ENCODE results near the gene UVSSA.
A peak's percentile ranks its signal among the peaks of the same experiment; 100 is the strongest.

Gene UVSSA

DNA sequence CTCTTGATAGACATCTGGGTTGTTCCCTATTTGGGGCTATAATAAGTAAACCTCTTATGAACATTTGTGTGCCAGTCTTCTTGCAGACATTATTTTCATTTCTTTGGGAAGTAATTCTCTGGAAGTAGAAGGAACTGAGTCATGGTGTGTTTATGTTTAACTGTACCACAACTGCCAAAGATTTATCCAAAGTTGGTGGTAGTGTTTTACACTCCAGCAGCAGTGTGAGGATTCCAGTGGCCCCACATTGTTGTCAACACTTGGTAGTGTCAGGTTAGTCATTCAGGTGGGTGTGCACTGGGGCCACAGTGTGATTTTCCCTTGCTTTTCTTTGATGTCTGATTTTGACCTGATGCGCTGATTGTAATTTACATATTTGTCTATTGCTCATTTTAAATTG, 5.0 kb upstream of the UVSSA start:
- H3K36me3 ChIP-seq (ENCODE audit: insufficient read depth, insufficient read length, low read length): peaks cover 51% of the 10 kb centered on the region
- no peak for DNase-seq (ENCODE audit: low read depth, low spot score)
- H3K4me3 ChIP-seq (ENCODE audit: insufficient read length, low read depth): no peak overlapping the region
- TF ChIP-seq ZNF274 (IDR thresholded peaks at IDR 0.05; ENCODE audit: low read depth, low read length) (no peak), YY1 (IDR thresholded peaks at IDR 0.05; ENCODE audit: insufficient read depth, insufficient read length) (no peak), SUZ12 (IDR thresholded peaks at IDR 0.05; ENCODE audit: extremely low read depth, insufficient read depth, insufficient read length) (no peak)
- no peak overlapping the region for H3K9ac ChIP-seq (ENCODE audit: insufficient read length, low read depth)
- H3K27me3 ChIP-seq (ENCODE audit: insufficient read depth, insufficient read length): no peaks in the 10 kb centered on the region
- peaks cover 10% of the 10 kb centered on the region for H3K4me1 ChIP-seq (ENCODE audit: insufficient read depth, insufficient read length)
- H3K9me3 ChIP-seq (ENCODE audit: insufficient read depth, low read length): no peaks in the 10 kb centered on the region

DNA sequence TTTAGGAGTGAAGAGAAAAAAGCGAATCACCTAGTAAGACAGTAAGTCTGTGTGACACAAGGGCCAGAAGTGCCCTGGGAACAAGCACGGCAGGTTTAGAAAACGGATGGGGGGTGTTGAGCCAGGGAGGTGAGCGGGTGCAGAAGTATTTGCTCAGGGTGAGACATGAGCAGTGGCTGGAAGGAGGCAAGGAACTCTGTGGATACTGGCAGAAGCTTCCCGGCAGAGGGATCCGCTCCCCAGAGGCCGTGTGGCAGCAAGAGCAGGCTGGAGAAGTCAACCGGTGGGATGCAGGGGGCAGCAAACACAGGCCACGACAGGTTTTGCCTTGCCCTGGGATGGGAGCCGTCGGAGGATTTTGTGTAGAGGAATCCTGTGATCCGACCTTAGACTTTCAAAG, 2.3 kb upstream of the UVSSA start:
- H3K9ac ChIP-seq (ENCODE audit: insufficient read length, low read depth): peak overlapping the region; percentile 24
- H3K4me1 ChIP-seq (ENCODE audit: insufficient read depth, insufficient read length): peaks cover 8% of the 10 kb centered on the region
- no peaks in the 10 kb centered on the region for H3K27me3 ChIP-seq (ENCODE audit: insufficient read depth, insufficient read length)
- H3K9me3 ChIP-seq (ENCODE audit: insufficient read depth, low read length): no peaks in the 10 kb centered on the region
- peaks cover 32% of the 10 kb centered on the region for H3K36me3 ChIP-seq (ENCODE audit: insufficient read depth, insufficient read length, low read length)
- DNase-seq (ENCODE audit: low read depth, low spot score): no peak
- H3K4me3 ChIP-seq (ENCODE audit: insufficient read length, low read depth): no peak overlapping the region
- TF ChIP-seq ZNF274 (IDR thresholded peaks at IDR 0.05; ENCODE audit: low read depth, low read length) (no peak), YY1 (IDR thresholded peaks at IDR 0.05; ENCODE audit: insufficient read depth, insufficient read length) (no peak), SUZ12 (IDR thresholded peaks at IDR 0.05; ENCODE audit: extremely low read depth, insufficient read depth, insufficient read length) (no peak)

DNA sequence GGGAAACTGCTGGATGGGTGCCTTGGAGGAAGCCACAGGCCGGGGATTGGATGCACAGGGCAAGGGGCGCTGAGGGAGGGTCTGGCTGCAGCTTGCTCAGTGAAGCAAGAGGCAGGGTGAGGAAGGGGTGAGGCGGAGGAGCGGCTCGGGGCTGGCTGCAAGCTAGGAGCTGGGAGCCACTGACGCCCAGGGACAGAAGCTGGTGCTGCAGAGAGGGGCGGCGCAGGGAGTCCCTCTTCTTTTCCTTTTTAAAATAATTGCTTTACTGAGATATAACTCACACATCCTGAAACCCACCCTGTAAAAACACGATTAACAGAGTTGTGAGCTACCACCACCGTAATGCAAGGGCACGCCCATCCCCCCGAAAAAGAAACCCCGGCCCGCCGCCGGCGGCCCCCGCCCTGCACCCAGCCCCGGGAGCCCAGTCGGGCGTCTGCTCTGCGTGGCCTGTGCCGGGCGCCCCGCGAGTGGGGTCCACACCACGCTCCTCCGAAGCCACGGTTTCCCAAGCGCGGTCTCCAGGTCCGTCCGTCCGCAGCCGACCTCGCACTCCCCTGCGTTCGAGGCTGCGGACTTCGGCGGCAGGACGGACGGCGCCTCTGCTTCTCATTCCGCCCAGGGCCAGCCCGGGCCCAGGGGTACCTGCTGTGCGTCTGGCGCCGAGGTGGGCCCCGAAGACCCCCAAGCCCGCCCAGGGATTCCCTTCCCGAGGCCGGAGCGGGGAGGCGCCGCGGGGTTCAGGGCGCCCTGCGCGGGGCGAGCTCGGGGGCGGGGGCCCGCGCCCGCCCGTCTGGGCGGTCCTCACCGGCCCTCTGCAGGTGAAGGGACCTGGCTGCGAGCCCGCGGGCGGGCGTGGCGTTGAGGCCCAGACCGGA, 866 bp upstream of the UVSSA start:
- H3K9me3 ChIP-seq (ENCODE audit: insufficient read depth, low read length): no peaks in the 10 kb centered on the region
- no peaks in the 10 kb centered on the region for H3K27me3 ChIP-seq (ENCODE audit: insufficient read depth, insufficient read length)
- H3K4me1 ChIP-seq (ENCODE audit: insufficient read depth, insufficient read length): peaks cover 14% of the 10 kb centered on the region
- peaks cover 29% of the 10 kb centered on the region for H3K36me3 ChIP-seq (ENCODE audit: insufficient read depth, insufficient read length, low read length)
- DNase-seq (ENCODE audit: low read depth, low spot score): peak; percentile 49
- TF ChIP-seq YY1 (IDR thresholded peaks at IDR 0.05; ENCODE audit: insufficient read depth, insufficient read length) (no peak), ZNF274 (IDR thresholded peaks at IDR 0.05; ENCODE audit: low read depth, low read length) (no peak), SUZ12 (IDR thresholded peaks at IDR 0.05; ENCODE audit: extremely low read depth, insufficient read depth, insufficient read length) (no peak)
- H3K9ac ChIP-seq (ENCODE audit: insufficient read length, low read depth): peak overlapping the region; percentile 98
- H3K4me3 ChIP-seq (ENCODE audit: insufficient read length, low read depth): peak overlapping the region; percentile 89

DNA sequence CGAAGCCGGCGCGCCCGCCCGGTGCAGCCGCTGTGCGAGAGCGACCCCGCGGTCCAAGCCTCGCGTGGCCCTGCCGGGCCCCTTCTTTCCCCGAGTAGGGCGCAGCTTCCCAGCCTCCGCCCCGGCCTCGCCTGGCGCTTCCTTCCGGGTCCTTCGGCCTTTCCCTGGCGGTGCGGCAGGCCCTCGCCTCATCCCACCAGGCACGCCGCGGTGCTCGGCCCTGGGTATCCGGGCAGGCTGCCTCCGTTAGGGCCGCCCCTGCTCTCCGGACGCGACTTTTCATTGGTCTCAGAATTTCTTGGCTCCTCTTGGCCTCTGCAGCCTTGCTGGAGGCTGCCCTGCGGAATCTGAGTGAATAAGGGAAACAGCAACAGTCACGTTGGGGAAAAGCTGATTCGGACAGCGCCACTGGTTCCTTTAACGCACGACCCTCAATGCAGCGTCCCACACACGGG, 429 bp downstream of the UVSSA start:
- H3K9me3 ChIP-seq (ENCODE audit: insufficient read depth, low read length): no peaks in the 10 kb centered on the region
- H3K9ac ChIP-seq (ENCODE audit: insufficient read length, low read depth): peak overlapping the region; percentile 92
- no peak for TF ChIP-seq YY1 (IDR thresholded peaks at IDR 0.05; ENCODE audit: insufficient read depth, insufficient read length)
- TF ChIP-seq ZNF274 (IDR thresholded peaks at IDR 0.05; ENCODE audit: low read depth, low read length): no peak
- H3K36me3 ChIP-seq (ENCODE audit: insufficient read depth, insufficient read length, low read length): peaks cover 34% of the 10 kb centered on the region
- no peaks in the 10 kb centered on the region for H3K27me3 ChIP-seq (ENCODE audit: insufficient read depth, insufficient read length)
- peak overlapping the region; percentile 85 for H3K4me3 ChIP-seq (ENCODE audit: insufficient read length, low read depth)
- H3K4me1 ChIP-seq (ENCODE audit: insufficient read depth, insufficient read length): peaks cover 21% of the 10 kb centered on the region
- DNase-seq (ENCODE audit: low read depth, low spot score): peak; percentile 23

DNA sequence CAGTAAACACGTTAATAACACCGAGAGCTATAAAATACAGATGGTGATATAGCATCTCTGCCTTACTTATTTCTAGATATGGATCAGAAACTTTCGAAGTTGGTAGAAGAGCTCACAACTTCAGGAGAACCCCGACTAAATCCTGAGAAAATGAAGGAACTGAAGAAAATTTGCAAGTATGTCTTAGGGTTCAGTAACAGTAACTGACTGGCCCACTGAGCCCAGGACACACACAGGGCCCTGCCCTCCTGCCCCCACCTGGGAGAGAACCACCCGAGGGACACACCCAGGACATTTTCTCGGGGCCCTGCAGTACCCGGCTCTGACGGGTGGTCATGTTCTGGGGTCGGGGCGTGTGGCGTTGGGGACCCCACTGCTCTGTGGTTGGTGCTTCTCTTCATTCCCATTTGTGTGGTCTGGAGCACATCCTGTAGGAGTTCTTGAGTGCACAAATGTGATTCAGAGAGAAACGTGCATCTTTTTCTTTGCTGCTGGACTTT, 1.1 kb downstream of the UVSSA start:
- Histone ChIP-seq H3K4me3 (ENCODE audit: insufficient read length, low read depth) (peak overlapping the region; percentile 85), H3K36me3 (ENCODE audit: insufficient read depth, insufficient read length, low read length) (peaks cover 41% of the 10 kb centered on the region), H3K4me1 (ENCODE audit: insufficient read depth, insufficient read length) (peaks cover 22% of the 10 kb centered on the region)

DNA sequence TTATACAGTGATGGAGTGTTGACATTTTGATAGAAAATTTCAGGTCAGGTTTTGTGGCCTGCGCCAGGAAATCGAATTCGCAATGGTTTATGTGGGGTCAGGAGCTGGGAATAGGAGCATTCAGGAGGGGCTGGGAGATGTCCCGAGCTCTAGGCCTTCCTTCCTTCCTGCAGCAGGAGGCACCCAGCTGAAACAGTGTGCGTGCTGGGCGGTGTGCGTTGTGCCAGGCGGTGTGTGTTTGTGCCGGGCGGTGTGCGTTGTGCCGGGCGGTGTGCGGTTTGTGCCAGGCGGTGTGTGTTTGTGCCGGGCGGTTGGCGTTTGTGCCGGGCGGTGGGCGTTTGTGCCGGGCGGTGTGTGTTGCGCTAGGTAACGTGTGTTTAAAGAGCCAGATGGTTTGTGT, 1.7 kb downstream of the UVSSA start:
- no peak for TF ChIP-seq SUZ12 (IDR thresholded peaks at IDR 0.05; ENCODE audit: extremely low read depth, insufficient read depth, insufficient read length)
- TF ChIP-seq YY1 (IDR thresholded peaks at IDR 0.05; ENCODE audit: insufficient read depth, insufficient read length): no peak
- TF ChIP-seq ZNF274 (IDR thresholded peaks at IDR 0.05; ENCODE audit: low read depth, low read length): no peak
- Histone ChIP-seq H3K9ac (ENCODE audit: insufficient read length, low read depth) (peak overlapping the region; percentile 92), H3K4me3 (ENCODE audit: insufficient read length, low read depth) (no peak overlapping the region), H3K27me3 (ENCODE audit: insufficient read depth, insufficient read length) (no peaks in the 10 kb centered on the region), H3K4me1 (ENCODE audit: insufficient read depth, insufficient read length) (peaks cover 28% of the 10 kb centered on the region), H3K9me3 (ENCODE audit: insufficient read depth, low read length) (no peaks in the 10 kb centered on the region), H3K36me3 (ENCODE audit: insufficient read depth, insufficient read length, low read length) (peaks cover 47% of the 10 kb centered on the region)
- DNase-seq (ENCODE audit: low read depth, low spot score): no peak

More for the DNA sequence above, 1.1 kb downstream of the UVSSA start:
- Histone ChIP-seq H3K9me3 (ENCODE audit: insufficient read depth, low read length) (no peaks in the 10 kb centered on the region), H3K9ac (ENCODE audit: insufficient read length, low read depth) (peak overlapping the region; percentile 92), H3K27me3 (ENCODE audit: insufficient read depth, insufficient read length) (no peaks in the 10 kb centered on the region)
- DNase-seq (ENCODE audit: low read depth, low spot score): no peak
- TF ChIP-seq ZNF274 (IDR thresholded peaks at IDR 0.05; ENCODE audit: low read depth, low read length) (no peak), SUZ12 (IDR thresholded peaks at IDR 0.05; ENCODE audit: extremely low read depth, insufficient read depth, insufficient read length) (no peak), YY1 (IDR thresholded peaks at IDR 0.05; ENCODE audit: insufficient read depth, insufficient read length) (no peak)

Data from NT2/D1 (cell line).